Hematopoietic multipotent progenitor cell treated with erythropoietin and hydrocortisone succinate and interleukin-3 and kit ligand, for 8 days (in vitro differentiated cells): ENCODE data around the gene ERBB4.
"Not testable (repeated sequence)": the region's sequence is repeated elsewhere in the genome, so short reads cannot be mapped to it uniquely, and the experiment has no call there.

Experiments used
- DNase-seq: peaks from one replicate; pipeline ENCODE4 v3.0.0-alpha.2; 2015

Gene ERBB4

DNA sequence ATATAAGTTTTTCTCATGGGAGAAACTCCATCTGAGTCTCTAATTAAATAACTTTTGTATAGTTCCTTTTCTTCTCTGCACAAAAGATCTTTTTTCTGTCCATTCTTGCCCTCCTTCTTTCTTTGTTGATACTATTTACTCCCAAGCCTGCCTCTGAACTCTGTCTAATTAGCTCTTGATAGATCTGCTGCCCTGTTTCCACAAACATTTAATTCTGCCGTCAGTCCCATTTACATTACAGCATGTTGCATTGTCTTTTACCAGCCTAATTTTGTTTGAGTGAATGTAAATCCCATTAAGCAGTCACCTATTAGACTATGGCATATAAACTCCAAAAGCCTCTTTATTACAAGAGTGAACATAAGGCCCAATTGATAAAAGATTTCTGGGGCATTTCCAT, 254.4 kb downstream of the ERBB4 start:
- DNase-seq, result no peak

DNA sequence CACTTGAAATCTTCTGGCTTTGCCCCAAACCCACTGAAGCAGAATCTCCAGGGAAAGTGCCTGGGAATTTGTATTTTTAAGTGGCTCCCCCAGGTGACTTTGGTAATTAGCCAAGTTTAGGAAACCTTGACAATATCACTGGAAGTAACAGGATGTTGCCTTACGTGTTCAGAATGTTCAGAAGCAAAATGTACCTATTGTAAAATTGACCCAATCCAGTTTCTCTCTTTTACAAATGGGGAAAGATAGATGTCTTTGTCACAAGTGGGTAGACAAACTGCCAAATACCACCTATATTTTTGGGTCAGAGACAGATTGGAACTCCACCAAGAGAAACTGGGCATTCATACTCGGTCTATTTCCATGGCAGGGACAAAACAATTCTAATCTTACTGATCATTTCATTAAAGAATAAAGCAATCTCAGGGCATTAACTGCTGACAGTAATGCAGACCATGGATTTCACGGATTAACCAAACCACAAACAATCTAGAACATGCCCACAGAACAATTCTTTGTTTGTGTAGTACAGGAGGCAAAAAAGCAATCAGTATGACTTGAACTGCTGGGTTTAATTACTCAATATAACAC, 255.8 kb downstream of the ERBB4 start:
- no peak for DNase-seq

DNA sequence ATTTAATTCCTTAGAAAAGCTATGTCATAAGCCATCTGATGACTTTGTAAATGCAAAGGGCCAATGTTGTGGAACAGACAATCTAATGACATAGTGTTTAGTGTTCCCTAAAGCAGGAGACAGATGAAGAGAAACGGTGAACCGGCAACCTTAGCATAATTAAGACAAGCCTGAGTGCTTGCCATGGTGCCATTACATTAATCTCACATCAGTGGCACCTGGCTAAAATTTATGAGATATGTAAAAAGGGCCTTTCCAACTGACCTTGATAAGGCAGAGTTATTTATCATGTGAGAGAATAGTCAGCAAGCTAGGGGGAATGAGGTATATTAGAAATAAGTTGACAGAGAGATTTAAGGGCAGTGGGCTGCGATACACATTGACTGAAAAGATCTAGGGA, 261.8 kb downstream of the ERBB4 start:
- no peak for DNase-seq

DNA sequence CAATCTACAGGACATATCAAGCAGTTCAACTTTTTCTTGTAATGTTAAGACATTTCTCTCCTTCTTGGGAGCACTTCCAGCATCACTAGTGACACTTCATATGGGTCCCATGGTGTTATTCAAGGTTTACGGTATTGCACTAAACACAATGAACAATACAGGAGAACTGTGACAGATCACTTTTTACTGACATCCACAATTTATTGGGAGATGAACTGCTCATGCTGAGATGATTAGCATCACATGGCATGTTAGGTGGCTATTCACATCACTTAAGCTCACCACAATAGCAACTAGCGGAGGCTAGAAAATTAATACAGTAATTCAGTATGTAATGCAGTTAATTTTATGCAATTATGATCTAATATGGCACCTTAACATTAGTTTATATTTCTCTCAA, 264.4 kb downstream of the ERBB4 start:
- DNase-seq, result no peak

DNA sequence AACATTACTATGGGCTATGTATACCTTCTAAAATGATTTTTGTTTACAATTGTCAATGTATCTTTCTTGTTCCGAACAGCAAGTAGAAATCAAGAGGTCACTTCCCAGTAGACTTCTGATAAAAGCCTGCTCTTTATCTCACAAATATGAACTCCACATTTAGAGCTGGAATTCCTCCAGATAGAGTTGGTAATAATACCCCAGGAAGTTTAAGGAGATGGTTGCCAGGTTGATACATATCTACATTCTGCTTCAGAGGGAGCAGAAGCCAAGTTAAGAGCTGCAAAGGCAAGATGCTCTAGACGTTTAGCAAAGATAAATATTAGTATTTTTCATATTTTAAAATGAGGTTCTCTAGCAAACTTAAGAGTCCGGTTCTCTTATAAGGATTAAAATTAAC, 267.0 kb downstream of the ERBB4 start:
- DNase-seq, result no peak

DNA sequence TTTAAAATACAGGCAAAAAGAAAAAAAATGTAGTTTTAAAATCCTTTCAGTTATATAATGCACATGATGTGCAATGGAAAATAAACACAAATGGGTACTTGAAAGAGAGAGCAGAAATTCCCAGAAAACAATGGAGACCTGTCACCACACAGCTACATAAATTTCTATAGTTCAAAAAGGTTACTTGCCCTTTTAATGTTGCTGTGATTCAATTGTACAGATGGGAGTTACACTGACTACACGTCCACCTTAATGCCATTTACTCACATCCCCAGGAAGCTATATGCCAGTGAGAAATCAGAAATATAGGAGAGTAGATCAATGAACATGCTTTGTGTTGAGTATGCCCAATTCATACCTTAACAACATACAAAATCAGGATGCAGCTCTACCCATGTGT, 269.6 kb downstream of the ERBB4 start:
- no peak for DNase-seq

DNA sequence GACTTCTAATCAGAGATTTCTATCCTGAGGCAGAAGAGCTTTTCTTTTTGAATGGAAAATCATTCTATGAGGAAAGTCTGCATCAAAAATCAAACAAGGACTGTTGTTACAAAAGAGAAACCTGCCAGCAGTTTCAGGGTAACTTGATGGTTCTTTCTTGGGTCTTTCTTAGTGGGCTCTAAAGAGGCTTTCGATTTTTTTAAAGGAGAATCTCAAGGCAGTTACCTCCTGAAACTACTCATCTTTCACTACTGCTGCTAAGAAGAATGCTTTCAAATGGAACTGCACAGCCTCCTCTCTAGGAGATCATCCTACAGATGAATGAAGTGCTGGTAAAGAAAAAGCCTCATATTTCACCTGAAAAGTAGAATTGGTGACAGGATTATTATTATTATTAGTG, 272.3 kb downstream of the ERBB4 start:
- DNase-seq, result no peak

DNA sequence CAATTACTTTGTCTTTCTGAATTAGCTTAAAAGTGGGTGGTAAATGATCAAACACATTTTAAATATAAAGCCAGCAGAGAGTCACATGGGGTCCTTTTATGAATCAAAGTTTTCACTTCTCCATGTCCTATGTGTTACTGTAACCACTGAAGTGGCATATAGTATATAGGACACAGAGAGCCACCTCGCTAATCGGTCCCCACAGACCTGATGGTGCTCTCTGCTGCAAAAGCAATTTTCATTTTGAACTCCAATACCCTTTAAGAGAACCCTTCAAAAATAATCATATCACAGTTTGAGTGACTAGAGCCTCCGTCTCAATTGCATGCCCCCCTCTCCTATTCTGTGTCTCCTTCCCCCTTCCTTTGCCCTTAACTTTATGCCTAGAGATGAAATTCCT, 272.8 kb downstream of the ERBB4 start:
- no peak for DNase-seq

DNA sequence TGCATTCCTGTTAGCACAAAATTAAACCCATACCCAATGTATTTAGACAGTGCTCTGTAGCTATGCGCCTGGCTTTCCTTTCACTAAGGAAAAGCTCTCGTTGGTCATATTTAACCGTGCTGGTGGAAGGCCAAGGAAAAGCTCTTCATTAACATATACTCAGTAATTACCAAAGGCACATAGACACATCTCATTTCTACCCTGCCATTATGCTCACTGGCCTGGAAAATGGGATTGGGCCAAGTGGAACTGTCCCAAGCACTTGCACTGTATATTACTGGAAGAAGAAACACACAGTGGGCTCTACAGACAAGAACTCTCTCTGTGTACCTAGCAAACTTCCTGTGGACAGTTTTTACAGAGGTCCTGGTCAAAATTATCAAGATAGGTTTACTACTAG, 274.4 kb downstream of the ERBB4 start:
- no peak for DNase-seq

DNA sequence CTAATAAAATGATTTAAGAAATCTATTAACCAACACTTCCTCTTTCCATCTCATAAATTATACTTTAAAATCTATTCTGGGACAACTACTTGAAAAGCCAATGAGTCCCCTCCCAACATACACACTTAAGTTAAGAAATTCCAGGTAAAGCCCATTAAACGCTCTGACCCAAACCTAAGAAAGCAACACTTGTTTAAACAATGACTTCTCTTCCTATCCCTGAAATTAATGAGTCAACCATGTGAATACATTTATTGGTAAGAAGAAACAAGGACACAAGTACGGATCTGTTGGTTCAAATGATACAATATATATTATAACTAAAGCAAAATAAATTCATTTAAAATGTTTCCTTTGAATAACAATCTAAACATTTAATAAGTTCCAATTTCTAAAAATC, 279.4 kb downstream of the ERBB4 start:
- no peak for DNase-seq

DNA sequence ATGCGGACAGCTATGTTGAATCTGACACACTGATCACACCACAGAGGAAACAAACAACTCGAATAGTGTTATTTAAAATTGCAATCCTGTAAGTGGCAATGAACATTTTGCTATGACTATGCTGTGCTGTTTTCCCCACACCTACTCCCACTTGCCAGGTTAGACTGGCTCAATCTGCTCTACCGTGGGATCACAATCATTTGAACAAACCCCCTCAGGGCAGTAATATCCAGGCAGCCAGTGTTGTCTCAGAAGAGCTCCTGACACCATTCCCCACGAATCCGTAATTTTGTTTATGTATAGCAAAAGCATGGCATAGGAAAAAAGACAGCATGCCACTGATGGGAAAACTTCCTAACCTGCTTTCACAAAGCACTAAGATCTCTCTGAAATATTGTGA, 284.3 kb downstream of the ERBB4 start:
- DNase-seq, result no peak

DNA sequence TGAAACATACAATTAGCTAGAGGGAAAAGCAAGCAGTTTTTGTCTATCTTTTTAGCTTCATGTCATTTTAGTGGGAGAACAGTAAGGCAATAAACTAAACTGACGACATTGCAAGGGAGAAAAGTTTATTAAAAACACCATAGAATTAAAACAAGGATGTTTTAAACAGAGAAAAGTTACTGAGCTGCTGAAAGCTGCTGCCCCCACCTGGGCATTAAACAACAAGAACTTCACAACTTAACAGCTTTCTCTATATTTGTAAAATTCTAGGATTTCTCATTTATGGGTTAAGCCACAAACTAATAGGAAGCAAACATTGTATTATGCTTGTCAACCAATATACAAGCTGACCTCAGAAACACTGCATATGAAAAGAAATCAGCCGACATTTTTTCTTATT, 289.2 kb downstream of the ERBB4 start:
- DNase-seq, result no peak

DNA sequence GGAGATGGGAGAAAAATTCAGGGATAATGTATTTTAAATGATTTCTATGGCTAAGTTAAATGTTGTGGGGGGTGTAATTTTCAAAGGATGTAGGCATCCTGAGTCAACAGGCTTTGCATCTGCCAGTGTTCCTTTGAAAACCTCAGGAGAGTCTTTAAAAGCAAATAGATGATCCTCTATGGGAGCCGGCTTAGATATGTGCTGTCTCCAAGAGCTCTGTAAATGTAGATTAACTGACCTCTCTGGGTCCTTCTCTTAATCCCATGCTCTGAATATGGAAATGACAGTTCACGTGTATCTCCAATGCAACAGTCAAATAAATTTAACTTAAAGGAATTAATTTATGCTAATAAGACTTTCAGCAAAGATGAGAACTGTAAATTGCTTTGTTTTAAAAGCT, 292.7 kb downstream of the ERBB4 start:
- no peak for DNase-seq

DNA sequence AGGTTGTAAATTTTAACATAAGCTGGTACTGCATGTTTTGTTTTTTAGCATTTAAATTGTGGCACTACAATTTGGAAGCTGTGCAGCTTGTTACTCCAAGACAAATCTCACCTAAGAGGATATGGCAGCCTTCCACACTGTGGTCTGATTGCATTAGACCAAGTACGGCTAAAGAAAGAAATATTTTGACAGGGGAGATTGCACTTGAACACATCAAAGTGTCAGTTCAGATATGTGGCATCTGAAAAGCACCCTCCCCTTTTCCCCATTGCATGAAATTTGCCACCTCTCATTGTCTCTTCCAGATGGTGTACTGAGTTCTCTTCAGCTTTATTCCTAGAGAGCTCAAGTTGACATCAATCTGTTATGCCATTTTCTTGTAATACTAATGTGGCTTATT, 295.9 kb downstream of the ERBB4 start:
- DNase-seq, result no peak

DNA sequence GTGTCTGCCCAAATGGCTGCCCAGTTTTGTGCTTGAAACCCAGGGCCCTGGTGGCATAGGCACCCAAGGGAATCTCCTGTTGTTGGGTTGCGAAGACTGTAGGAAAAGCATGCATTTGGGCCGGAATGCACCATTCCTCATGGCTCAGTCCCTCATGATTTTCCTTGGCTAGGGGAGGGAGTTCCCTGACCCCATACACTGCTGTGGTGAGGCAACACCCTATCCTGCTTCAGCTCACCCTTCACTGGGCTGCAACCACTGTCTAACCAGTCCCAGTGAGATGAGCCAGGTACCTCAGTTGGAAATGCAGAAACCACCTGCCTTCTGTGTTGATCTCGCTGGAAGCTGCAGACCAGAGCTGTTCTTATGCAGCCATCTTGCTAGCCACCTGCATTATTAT, 300.4 kb downstream of the ERBB4 start:
- not testable (repeated sequence) for DNase-seq

DNA sequence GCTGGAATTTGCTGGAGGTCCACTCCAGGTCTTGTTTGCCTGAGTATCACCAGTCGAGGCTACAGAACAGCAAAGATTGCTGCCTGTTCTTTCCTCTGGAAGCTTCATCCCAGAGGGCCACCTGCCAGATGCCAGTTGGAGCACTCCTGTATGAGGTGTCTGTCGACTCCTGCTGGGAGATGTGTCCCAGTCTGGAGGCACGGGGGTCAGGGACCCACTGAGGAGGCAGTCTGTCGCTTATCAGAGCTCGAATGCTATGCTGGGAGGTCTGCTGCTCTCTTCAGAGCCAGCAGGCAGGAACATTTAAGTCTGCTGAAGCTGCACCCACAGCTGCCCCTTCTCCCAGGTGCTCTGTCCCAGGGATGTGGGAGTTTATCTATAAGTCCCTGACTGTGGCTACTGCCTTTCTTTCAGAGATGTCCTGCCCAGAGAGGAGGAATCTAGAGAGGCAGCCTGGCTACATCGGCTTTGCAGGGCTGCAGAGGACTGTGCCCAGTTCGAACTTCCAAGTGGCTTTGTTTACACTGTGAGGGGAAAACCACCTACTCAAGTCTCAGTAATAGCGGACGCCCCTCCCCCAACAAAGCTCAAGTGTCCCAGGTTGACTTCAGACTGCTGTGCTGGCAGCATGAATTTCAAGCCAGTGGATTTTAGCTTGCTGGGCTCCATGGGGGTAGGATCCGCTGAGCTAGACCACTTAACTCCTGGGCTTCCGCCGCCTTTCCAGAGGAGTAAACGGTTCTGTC, 301.1 kb downstream of the ERBB4 start:
- no peak for DNase-seq

DNA sequence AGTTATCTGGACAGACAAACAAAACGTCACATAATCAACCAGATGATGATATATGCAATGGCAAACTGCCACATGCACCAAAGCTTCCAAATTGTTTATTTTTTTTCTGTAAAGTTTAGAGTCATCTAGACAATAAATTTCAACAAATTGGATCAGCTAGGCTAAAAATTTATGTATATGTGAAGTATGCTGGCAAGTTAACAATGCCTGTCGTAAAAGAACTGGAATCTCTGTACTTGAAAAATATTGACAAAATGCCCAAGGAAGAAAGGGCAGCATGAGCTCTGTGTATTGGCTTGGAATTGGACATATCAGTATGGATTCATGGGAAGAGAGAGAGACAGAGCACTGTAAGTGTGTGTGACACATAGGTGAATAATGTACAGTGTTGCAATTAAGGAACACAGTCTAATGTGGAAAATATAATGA, 309.8 kb downstream of the ERBB4 start:
- DNase-seq, result no peak

DNA sequence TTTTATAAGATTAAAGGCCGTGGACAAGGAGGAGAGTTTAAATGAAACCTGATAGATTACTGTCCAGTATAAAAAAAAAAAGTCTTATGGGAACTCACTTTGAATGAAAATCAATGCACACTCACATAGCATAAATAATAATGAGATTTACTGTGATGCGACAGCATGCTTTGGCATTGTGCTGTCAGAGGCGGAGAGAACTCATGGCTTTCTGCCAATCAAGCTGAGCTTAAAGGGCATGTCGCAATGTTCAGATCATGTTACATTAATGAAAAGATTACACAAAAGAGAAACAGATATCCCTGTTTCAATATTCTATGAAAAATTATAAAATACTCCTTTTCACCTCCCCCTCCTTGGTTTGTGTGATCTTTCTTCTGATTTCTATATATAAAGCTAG, 310.8 kb downstream of the ERBB4 start:
- DNase-seq, result no peak

DNA sequence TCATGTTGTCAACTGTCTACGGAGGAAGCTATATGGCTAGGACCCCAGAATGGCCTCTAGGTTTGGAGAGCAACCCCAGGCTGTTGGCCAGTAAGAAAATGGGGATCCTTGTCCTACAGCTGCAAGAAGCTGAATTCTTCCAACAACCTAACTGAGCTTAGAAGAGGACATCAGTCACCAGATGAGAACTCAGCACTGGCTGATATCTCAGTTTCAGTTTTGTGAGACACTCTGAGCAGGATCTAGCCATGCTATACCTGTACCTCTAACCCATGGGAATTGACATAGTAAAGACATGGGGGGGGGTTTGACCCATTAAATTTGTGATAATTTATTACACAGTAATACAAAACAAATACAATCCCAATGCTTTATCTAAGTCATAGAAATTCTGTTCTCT, 312.5 kb downstream of the ERBB4 start:
- DNase-seq, result no peak

DNA sequence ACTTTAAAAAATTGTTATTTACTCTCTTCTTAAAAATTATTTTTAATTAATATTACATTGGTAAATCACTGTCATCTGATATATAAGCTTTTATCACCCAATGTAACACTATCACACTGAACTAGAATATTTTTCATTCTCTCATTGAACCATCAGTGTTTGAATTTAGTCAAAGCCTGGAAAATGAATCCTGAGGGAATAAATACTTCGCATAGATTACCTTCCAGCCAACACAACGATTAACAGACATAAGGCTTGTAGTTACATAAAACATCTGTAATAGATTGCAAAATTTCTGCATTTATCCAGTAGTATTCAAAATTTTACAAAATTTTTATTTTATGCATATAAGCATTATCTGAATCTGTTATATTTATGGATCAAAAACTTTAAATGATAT, 314.9 kb downstream of the ERBB4 start:
- DNase-seq, result no peak

DNA sequence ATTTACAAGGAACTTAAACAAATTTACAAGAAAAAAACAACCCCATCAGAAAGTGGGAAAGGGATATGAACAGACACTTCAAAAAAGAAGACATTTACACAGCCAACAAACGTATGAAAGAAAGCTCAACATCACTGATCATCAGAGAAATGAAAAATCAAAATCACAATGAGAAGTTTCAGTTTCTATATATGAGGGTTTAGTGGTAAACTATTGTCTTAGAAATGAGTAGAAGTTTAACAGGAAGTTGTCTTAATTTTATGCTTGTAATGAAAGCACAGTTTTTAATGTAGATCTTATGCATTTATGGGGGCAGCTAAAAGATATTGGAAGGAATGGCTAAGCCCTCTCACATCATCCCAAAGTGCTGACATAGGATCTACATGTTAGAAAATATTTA, 325.4 kb downstream of the ERBB4 start:
- DNase-seq, result no peak

DNA sequence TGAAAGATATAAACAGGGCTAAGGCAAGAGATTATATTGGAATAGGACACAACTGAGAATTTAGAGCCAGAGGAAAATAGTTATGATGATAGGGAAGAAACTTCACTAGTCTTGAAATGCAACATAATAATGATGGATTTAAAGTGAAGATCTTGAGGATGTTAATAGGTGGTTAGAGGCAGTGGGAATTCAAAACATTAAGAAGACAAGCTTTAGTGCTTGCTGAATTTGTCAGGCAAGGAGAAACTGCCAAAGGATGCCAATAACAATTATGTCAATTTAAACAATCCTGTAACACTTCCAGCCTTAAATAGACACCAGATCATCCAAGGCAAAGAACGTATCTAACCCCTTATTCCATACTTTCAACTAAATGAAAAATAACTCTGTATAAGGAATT, 330.1 kb downstream of the ERBB4 start:
- DNase-seq, result no peak

DNA sequence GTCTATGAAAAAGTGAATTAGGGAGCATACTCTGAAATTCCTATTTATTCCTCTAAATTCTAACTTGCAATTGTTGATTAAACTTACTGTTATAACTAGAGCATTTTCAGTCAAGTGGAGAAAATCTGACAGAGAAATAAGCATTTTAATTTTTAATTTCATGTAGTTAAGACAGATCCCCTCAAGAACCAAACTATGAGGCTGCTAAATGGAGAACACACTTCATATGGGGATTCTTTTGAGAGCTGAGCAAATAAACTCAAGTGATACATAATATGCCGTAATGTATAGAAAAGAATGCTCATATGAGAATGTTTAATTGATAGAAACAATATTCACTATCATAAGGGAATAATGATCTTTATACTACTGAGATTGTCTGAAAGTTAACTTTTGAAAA, 340.8 kb downstream of the ERBB4 start:
- DNase-seq, result no peak

DNA sequence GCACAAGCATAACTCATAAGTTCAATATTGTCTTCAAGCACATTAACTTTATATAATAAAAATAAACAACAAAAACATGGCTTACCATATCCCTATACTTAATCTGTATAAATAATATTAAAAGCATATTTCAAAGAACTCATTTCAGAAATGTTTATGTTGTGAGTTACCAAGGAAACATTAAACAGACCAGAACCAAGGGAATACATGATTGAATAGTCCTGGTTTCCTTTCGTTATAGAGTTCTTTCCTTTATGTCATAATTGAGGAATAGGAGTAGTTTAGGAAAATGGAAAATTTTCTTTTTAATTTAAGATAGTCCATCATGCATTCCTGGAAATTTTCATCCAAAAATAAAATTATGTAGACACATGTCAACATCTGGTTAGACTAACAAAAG, 343.0 kb downstream of the ERBB4 start:
- DNase-seq, result no peak

DNA sequence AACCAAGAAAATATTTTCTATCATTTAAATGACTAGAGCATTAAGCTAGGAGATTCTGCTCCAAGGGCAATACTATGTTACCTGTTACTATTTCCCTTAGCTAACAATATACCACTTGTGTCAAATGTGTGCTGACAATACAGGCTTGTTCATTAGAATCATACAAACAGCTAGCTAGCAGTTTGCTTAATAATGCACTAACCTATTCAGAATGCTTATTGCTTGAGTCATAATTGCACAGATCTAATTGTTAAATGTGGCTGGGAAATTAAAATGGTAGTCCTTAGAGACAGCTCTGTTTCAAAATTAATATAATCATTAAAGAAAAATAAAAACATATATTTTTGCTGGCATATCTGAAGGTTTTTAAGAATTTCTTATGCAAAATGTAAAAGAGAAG, 344.2 kb downstream of the ERBB4 start:
- no peak for DNase-seq
